ENCODE measurements around the gene QRFPR.

DNA sequence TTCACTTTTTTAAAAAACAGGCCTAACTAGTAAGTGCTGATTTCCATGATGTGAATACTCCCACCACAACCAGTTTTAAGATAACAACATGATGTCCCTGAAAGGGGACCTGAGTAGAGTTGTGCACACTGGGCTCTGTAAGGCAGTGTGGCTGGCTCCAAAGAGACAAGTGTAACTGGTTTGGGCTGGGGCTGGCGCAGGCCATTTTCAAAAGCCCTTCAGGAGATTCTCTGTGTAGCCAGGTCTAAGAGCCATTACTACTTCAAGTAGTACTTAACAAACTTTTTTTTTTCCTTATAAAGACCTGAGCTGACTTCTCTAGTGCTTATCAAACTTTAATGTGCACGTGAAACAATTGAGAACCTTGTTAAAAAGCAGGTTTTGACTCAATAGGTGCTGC is 4.3 kb downstream of the QRFPR start:
- TF ChIP-seq, protein P1, sequence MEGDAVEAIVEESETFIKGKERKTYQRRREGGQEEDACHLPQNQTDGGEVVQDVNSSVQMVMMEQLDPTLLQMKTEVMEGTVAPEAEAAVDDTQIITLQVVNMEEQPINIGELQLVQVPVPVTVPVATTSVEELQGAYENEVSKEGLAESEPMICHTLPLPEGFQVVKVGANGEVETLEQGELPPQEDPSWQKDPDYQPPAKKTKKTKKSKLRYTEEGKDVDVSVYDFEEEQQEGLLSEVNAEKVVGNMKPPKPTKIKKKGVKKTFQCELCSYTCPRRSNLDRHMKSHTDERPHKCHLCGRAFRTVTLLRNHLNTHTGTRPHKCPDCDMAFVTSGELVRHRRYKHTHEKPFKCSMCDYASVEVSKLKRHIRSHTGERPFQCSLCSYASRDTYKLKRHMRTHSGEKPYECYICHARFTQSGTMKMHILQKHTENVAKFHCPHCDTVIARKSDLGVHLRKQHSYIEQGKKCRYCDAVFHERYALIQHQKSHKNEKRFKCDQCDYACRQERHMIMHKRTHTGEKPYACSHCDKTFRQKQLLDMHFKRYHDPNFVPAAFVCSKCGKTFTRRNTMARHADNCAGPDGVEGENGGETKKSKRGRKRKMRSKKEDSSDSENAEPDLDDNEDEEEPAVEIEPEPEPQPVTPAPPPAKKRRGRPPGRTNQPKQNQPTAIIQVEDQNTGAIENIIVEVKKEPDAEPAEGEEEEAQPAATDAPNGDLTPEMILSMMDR (IDR thresholded peaks at IDR 0.05) = no peak
- no peak for TF ChIP-seq POLR2A (IDR thresholded peaks at IDR 0.05)
